Fibroblast of lung (primary cell): ENCODE measurements around the gene KREMEN2. TPM values are rescaled to one million over a fixed set of nuclear protein-coding genes. Genes with fewer than 3 reads are reported as not detected.

Source experiments
- DNase-seq, 2 donors: peaks; one replicate each; pipeline versions ENCODE4 v3.0.0 to v3.0.0-alpha.2; 2010; ENCODE audit warnings: low read depth in 2 of 2
- H2AFZ ChIP-seq: 2 replicates; pipeline ENCODE4 v1.5.1; 2012; ENCODE audit warnings: low read length, control low read depth, inconsistent platforms
- H3K27ac ChIP-seq: 2 replicates; pipeline ENCODE4 v1.5.1; 2011; ENCODE audit warnings: low read length, control low read depth; ENCODE audit not compliant: insufficient read depth
- H3K27me3 ChIP-seq: 2 replicates; pipeline ENCODE4 v1.5.1; 2011; ENCODE audit warnings: mild to moderate bottlenecking, low read length; ENCODE audit not compliant: control insufficient read depth, insufficient read depth
- H3K36me3 ChIP-seq: 2 replicates; pipeline ENCODE4 v1.5.1; 2011; ENCODE audit warnings: low read length; ENCODE audit not compliant: control insufficient read depth, insufficient read depth
- H3K4me1 ChIP-seq: 2 replicates; pipeline ENCODE4 v1.5.1; 2011; ENCODE audit warnings: low read length; ENCODE audit not compliant: control insufficient read depth, insufficient read depth; ENCODE audit errors: extremely low read depth
- H3K4me2 ChIP-seq: 2 replicates; pipeline ENCODE4 v1.5.1; 2011; ENCODE audit warnings: low read length, control low read depth; ENCODE audit not compliant: insufficient read depth; ENCODE audit errors: extremely low read depth
- H3K4me3 ChIP-seq, 4 experiments: fragments of 200-600 bp in 1 of 4; sonication (generic) in 1 of 4; replicated peaks in 1 of 4; 2 replicates each; pipeline ENCODE4 v1.5.1; 2011 to 2016; ENCODE audit warnings: low read length in 4 of 4, low read depth in 3 of 4, mild to moderate bottlenecking in 3 of 4, control low read depth in 2 of 4, inconsistent platforms in 1 of 4, mixed read lengths in 1 of 4; ENCODE audit not compliant: insufficient read depth in 1 of 4; ENCODE audit errors: control extremely low read depth in 1 of 4
- H3K79me2 ChIP-seq: 2 replicates; pipeline ENCODE4 v1.5.1; 2012; ENCODE audit warnings: mild to moderate bottlenecking, low read length, inconsistent platforms; ENCODE audit not compliant: control insufficient read depth, insufficient read depth
- H3K9ac ChIP-seq: 2 replicates; pipeline ENCODE4 v1.5.1; 2011; ENCODE audit warnings: mild to moderate bottlenecking, low read length, control low read depth; ENCODE audit not compliant: insufficient read depth
- H3K9me3 ChIP-seq: 2 replicates; pipeline ENCODE4 v1.5.1; 2012; ENCODE audit warnings: low read depth, low read length; ENCODE audit not compliant: control insufficient read depth, insufficient read depth
- H4K20me1 ChIP-seq: 2 replicates; pipeline ENCODE4 v1.5.1; 2011; ENCODE audit warnings: low read length; ENCODE audit not compliant: control insufficient read depth, insufficient read depth; ENCODE audit errors: extremely low read depth
- CTCF ChIP-seq, 2 donors: IDR thresholded peaks in 1 of 2; conservative IDR thresholded peaks in 1 of 2; 1 replicate in 1 of 2; 2 replicates in 1 of 2; pipeline ENCODE4 v1.5.1; 2011 to 2012; ENCODE audit warnings: low read length in 2 of 2, control low read depth in 1 of 2, inconsistent platforms in 1 of 2, low read depth in 1 of 2, mild to moderate bottlenecking in 1 of 2
- EZH2 ChIP-seq: IDR thresholded peaks from 2 replicates; pipeline ENCODE4 v1.5.1; 2012; ENCODE audit warnings: low read length, control low read depth, mild to moderate bottlenecking; ENCODE audit errors: missing control alignments
- polyA plus RNA-seq, 2 donors: library from polyadenylated mRNA; depleted of rRNA in 1 of 2; stranded (reverse) in 1 of 2; unstranded in 1 of 2; fragments of >200 nt; gene quantifications; 2 replicates each; pipeline ENCODE4 v1.2.1, GENCODE V29; 2011 to 2012; ENCODE audit warnings: missing spikeins in 1 of 2
- total RNA-seq: library from RNA; depleted of rRNA; stranded (reverse); fragments of >200 nt; gene quantifications from 2 replicates; pipeline ENCODE4 v1.2.1, GENCODE V29; 2014

Gene KREMEN2
- total and polyA plus RNA-seq, 2 donors (not counting 1 experiment from before 2014, with no cell fraction given) = not detected

- Histone ChIP-seq H3K4me1 (no peaks in the 10 kb centered on the region), H4K20me1 (no peaks in the 10 kb centered on the region), H3K27me3 (peaks cover 30% of the 10 kb centered on the region), H3K27ac (no peak overlapping the region), H2AFZ (no peak overlapping the region), H3K9ac (no peak overlapping the region), H3K9me3 (no peaks in the 10 kb centered on the region), H3K79me2 (no peaks in the 10 kb centered on the region), H3K36me3 (no peaks in the 10 kb centered on the region), H3K4me3 (no peak overlapping the region), H3K4me2 (no peak overlapping the region)
- DNase-seq = no peak
- TF ChIP-seq EZH2 = no peak
- no peak for TF ChIP-seq CTCF (conservative IDR thresholded peaks at IDR 0.05 in 1 of 2, IDR thresholded peaks at IDR 0.05 in 1 of 2; ENCODE audit: low read depth in 1 of 2, low read length in 2 of 2)
These were observed 49.4 kb downstream of the KREMEN2 start for GRCh38 chr16:3013491-3013951.

DNA sequence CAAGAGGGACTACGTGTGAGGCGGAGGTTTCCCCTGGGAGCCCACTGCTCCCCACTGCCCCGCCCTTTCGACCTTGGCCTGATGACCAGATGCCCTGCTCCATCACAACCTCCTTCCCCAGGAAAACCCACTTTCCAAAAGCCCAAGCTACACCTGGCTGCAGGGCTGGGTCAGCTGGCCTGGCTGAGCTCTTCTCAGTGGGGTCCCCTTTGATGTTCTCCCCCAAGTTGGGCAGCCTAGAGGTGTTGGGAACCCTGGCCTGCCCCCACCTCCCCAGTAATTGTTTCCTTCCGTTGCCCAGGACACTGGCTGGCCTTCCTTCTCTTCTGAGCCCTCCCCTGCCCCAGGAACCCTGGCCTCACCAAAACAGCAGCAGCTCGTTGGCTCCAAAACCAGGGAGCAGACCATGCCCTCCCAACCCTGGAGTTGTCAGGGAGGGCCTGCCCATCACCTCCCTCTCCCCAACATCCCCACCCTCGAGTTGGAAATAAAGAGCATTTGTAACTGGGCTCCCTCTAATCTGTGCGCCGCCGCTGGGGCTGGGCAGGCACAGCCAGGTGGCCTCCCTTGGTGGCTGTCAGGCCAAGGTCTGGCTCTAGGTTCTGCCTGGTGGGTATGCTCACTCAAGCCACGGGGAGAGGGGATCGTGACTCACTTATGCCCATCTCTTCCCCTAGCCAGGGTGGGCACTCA, 50.1 kb downstream of the KREMEN2 start:
- H3K9me3 ChIP-seq = no peaks in the 10 kb centered on the region
- H3K9ac ChIP-seq = no peak overlapping the region
- no peak overlapping the region for H3K4me2 ChIP-seq
- no peaks in the 10 kb centered on the region for H3K4me1 ChIP-seq
- TF ChIP-seq EZH2 (no peak), CTCF (conservative IDR thresholded peaks at IDR 0.05 in 1 of 2, IDR thresholded peaks at IDR 0.05 in 1 of 2; ENCODE audit: low read depth in 1 of 2, low read length in 2 of 2) (no peak)
- H3K4me3 ChIP-seq = no peak overlapping the region
- H3K27ac ChIP-seq = no peak overlapping the region
- H4K20me1 ChIP-seq = no peaks in the 10 kb centered on the region
- H3K36me3 ChIP-seq = no peaks in the 10 kb centered on the region
- peaks cover 30% of the 10 kb centered on the region for H3K27me3 ChIP-seq
- DNase-seq = no peak
- H2AFZ ChIP-seq = no peak overlapping the region
- no peaks in the 10 kb centered on the region for H3K79me2 ChIP-seq

- H3K9me3 ChIP-seq = no peaks in the 10 kb centered on the region
- H3K27me3 ChIP-seq = peaks cover 26% of the 10 kb centered on the region
- no peaks in the 10 kb centered on the region for H4K20me1 ChIP-seq
- no peak for TF ChIP-seq CTCF (conservative IDR thresholded peaks at IDR 0.05 in 1 of 2, IDR thresholded peaks at IDR 0.05 in 1 of 2; ENCODE audit: low read depth in 1 of 2, low read length in 2 of 2)
- no peak for TF ChIP-seq EZH2
- H3K4me1 ChIP-seq = no peaks in the 10 kb centered on the region
- no peak overlapping the region for H3K27ac ChIP-seq
- no peak overlapping the region for H3K9ac ChIP-seq
- H2AFZ ChIP-seq = no peak overlapping the region
- no peaks in the 10 kb centered on the region for H3K36me3 ChIP-seq
- H3K4me2 ChIP-seq = no peak overlapping the region
- no peak overlapping the region for H3K4me3 ChIP-seq
- DNase-seq = no peak
- no peaks in the 10 kb centered on the region for H3K79me2 ChIP-seq
These were observed 50.9 kb downstream of the KREMEN2 start for GRCh38 chr16:3014971-3015370.
